ENCODE measurements around the gene APAF1.

The APAF1 gene

DNA sequence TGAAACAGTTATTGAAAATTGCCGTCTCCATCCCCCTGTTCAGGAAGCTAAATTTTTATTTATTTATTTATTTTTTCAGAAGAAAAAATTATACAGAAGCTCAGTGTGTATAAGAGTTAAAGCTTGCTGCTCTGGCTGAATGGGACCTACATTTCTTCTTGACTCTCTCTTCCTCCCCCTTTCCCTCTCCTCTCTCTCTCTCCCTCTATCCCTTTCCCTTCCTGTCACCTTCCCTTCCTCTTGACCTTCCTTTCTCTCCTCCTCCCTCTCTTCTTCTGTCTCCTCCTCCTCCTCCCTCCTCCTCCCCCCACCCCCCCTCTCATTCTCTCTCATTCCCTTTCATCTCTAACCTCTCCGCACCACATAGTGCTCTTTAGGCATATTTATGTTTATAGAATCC is 39.1 kb downstream of the APAF1 start:
- H3K36me3 ChIP-seq (ENCODE audit: insufficient read depth) = no peaks in the 10 kb centered on the region
- no peak overlapping the region for H2AFZ ChIP-seq (ENCODE audit: low read depth)
- H3K4me2 ChIP-seq = no peak overlapping the region
- H3K9ac ChIP-seq = no peak overlapping the region
- TF ChIP-seq, protein P1, sequence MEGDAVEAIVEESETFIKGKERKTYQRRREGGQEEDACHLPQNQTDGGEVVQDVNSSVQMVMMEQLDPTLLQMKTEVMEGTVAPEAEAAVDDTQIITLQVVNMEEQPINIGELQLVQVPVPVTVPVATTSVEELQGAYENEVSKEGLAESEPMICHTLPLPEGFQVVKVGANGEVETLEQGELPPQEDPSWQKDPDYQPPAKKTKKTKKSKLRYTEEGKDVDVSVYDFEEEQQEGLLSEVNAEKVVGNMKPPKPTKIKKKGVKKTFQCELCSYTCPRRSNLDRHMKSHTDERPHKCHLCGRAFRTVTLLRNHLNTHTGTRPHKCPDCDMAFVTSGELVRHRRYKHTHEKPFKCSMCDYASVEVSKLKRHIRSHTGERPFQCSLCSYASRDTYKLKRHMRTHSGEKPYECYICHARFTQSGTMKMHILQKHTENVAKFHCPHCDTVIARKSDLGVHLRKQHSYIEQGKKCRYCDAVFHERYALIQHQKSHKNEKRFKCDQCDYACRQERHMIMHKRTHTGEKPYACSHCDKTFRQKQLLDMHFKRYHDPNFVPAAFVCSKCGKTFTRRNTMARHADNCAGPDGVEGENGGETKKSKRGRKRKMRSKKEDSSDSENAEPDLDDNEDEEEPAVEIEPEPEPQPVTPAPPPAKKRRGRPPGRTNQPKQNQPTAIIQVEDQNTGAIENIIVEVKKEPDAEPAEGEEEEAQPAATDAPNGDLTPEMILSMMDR (conservative IDR thresholded peaks at IDR 0.05; ENCODE audit: low read depth, low read length) = no peak
- no peaks in the 10 kb centered on the region for H3K27me3 ChIP-seq (ENCODE audit: insufficient read depth, low read depth)
- H3K79me2 ChIP-seq (ENCODE audit: insufficient read depth, low read depth) = no peaks in the 10 kb centered on the region
- no peak overlapping the region for H3K4me3 ChIP-seq (IDR thresholded peaks at IDR 0.05; ENCODE audit: insufficient read depth, low read depth, low read length)
- no peak overlapping the region for H3K27ac ChIP-seq
- H4K20me1 ChIP-seq (ENCODE audit: insufficient read depth) = no peaks in the 10 kb centered on the region
- H3K4me1 ChIP-seq (ENCODE audit: low read depth, poor library complexity, severe bottlenecking) = no peaks in the 10 kb centered on the region

DNA sequence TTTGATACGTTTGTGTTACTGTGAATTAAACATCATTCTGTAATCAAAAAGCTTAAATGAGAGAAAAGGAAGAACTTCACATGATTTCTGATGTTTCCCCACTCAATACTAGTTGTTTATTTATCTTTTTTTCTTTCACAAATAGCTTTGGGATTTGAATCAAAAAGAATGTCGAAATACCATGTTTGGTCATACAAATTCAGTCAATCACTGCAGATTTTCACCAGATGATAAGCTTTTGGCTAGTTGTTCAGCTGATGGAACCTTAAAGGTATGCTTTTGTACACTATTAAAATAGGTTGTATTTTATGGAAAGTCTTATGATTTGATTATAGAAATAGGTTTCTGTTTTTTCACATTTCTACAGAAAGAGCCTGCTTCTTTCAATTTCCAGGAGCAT is 41.5 kb downstream of the APAF1 start:
- TF ChIP-seq, protein P1 (conservative IDR thresholded peaks at IDR 0.05; ENCODE audit: low read depth, low read length) = no peak
- no peak overlapping the region for H2AFZ ChIP-seq (ENCODE audit: low read depth)
- H3K79me2 ChIP-seq (ENCODE audit: insufficient read depth, low read depth) = no peaks in the 10 kb centered on the region
- no peak overlapping the region for H3K4me2 ChIP-seq
- H3K27ac ChIP-seq = no peak overlapping the region
- no peaks in the 10 kb centered on the region for H3K36me3 ChIP-seq (ENCODE audit: insufficient read depth)
- no peaks in the 10 kb centered on the region for H3K27me3 ChIP-seq (ENCODE audit: insufficient read depth, low read depth)
- H4K20me1 ChIP-seq (ENCODE audit: insufficient read depth) = no peaks in the 10 kb centered on the region
- no peak overlapping the region for H3K9ac ChIP-seq
- H3K4me1 ChIP-seq (ENCODE audit: low read depth, poor library complexity, severe bottlenecking) = no peaks in the 10 kb centered on the region
- no peak overlapping the region for H3K4me3 ChIP-seq (IDR thresholded peaks at IDR 0.05; ENCODE audit: insufficient read depth, low read depth, low read length)

DNA sequence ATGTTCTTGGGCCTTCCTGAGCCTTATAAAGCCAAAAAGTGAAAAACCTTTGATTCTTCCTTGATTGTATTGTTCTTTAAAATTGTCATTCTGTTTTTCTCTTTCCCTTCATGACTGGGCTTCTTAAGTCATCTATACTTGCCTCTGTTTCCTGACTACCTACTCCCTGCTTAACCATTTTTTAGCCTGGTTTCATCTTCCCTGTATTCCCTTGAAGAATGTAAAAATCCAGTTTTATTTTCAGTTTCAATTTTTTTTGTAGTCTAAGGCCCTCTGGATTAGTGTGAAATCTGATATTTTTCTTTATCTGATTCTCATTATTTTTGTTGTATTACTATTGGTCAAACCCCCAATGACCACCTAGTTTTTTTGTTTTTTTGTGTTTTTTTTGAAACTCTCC is 46.3 kb downstream of the APAF1 start:
- Histone ChIP-seq H3K36me3 (ENCODE audit: insufficient read depth) (no peaks in the 10 kb centered on the region), H3K27ac (no peak overlapping the region)

DNA sequence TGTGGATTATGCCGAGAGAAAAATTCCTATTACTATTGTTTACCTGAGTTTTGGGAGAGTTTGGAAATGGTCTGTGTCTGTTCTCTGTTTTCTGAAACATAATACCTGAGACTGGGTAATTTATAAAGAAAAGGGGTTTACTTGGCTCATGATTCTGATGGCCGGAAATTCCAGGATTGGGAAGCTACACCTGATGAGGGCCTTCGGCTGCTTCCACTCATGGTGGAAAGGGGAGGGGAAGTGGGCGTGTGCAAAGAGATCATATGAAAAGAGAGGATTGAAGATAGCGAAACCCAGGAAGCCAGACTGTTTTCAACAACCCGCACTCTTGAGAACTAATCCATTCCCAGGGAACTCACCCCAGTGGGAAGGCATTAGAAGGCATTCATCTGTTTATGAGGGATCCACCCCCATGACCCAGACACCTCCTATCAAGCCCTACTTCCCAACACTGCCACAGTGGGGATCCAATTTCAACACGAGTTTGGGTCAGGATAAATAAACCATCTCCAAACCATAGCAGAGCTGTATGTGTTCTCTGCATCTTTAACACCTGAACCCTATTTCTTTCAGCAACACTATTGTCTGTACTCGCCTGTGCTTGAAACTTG is 51.1 kb downstream of the APAF1 start:
- Histone ChIP-seq H3K4me2 (no peak overlapping the region), H3K79me2 (ENCODE audit: insufficient read depth, low read depth) (no peaks in the 10 kb centered on the region), H3K27ac (no peak overlapping the region), H4K20me1 (ENCODE audit: insufficient read depth) (no peaks in the 10 kb centered on the region), H3K27me3 (ENCODE audit: insufficient read depth, low read depth) (no peaks in the 10 kb centered on the region), H3K36me3 (ENCODE audit: insufficient read depth) (no peaks in the 10 kb centered on the region), H3K4me3 (IDR thresholded peaks at IDR 0.05; ENCODE audit: insufficient read depth, low read depth, low read length) (no peak overlapping the region), H3K9ac (no peak overlapping the region), H2AFZ (ENCODE audit: low read depth) (no peak overlapping the region), H3K4me1 (ENCODE audit: low read depth, poor library complexity, severe bottlenecking) (no peaks in the 10 kb centered on the region)
- TF ChIP-seq, protein P1 (conservative IDR thresholded peaks at IDR 0.05; ENCODE audit: low read depth, low read length) = no peak

More for the DNA sequence above, 46.3 kb downstream of the APAF1 start:
- Histone ChIP-seq H3K4me3 (IDR thresholded peaks at IDR 0.05; ENCODE audit: insufficient read depth, low read depth, low read length) (no peak overlapping the region), H3K9ac (no peak overlapping the region), H3K27me3 (ENCODE audit: insufficient read depth, low read depth) (no peaks in the 10 kb centered on the region), H3K4me2 (no peak overlapping the region), H4K20me1 (ENCODE audit: insufficient read depth) (no peaks in the 10 kb centered on the region), H3K4me1 (ENCODE audit: low read depth, poor library complexity, severe bottlenecking) (no peaks in the 10 kb centered on the region), H3K79me2 (ENCODE audit: insufficient read depth, low read depth) (no peaks in the 10 kb centered on the region), H2AFZ (ENCODE audit: low read depth) (no peak overlapping the region)
- TF ChIP-seq, protein P1 (conservative IDR thresholded peaks at IDR 0.05; ENCODE audit: low read depth, low read length) = no peak

All from KMS-11 (cell line).